PC-3 (cell line): ENCODE results near the gene DISC1. TPM values are rescaled to one million over a fixed set of nuclear protein-coding genes. Genes with fewer than 3 reads are reported as not detected.

Experiments used
- ATAC-seq: fragments of 200-7000 bp; cut with Tn5 transposase; 2 replicates; pipeline ENCODE4 v1.9.1; 2020; ENCODE audit warnings: mild to moderate bottlenecking, moderate library complexity
- BruUV-seq: library from RNA; stranded (reverse); fragments of 400-500 nt; replicated peaks from 2 replicates; lab custom pipeline; 2021; lab: Mats Ljungman, UMichigan
- CTCF ChIA-PET: fragments of 300-600 bp; sonication (Branson Sonifier 250); formaldehyde crosslinking; loops from one replicate; lab custom pipeline; 2022; ENCODE audit warnings: antibody characterized with exemption; lab: Charles Lee
- POLR2A ChIA-PET: fragments of 300-600 bp; sonication (Branson Sonifier 250); formaldehyde crosslinking; loops from one replicate; lab custom pipeline; 2022; ENCODE audit warnings: antibody characterized with exemption; ENCODE audit not compliant: unreplicated experiment; lab: Charles Lee
- DNase-seq: peaks from one replicate; pipeline ENCODE4 v3.0.0-alpha.2; 2015
- H2AFZ ChIP-seq: fragments of 300-600 bp; sonication (generic); 2 replicates; pipeline ENCODE4 v1.6.0; 2016; ENCODE audit warnings: antibody characterized with exemption, low read length
- H3F3A ChIP-seq: fragments of 300-600 bp; sonication (generic); one replicate; pipeline ENCODE4 v1.6.0; 2017; ENCODE audit warnings: antibody characterized with exemption, low read length, control low read depth, mild to moderate bottlenecking; ENCODE audit not compliant: unreplicated experiment
- H3K27ac ChIP-seq: fragments of 300-600 bp; sonication (generic); 2 replicates; pipeline ENCODE4 v1.5.1; 2016; ENCODE audit warnings: mild to moderate bottlenecking, low read length
- H3K27me3 ChIP-seq: fragments of 300-600 bp; sonication (generic); 2 replicates; pipeline ENCODE4 v1.6.1; 2016; ENCODE audit warnings: low read length, mixed read lengths
- H3K36me3 ChIP-seq: fragments of 300-600 bp; sonication (generic); 2 replicates; pipeline ENCODE4 v1.6.1; 2016; ENCODE audit warnings: low read depth, mixed run types, low read length, mixed read lengths
- H3K4me1 ChIP-seq: fragments of 300-600 bp; sonication (generic); 2 replicates; pipeline ENCODE4 v1.5.1; 2016; ENCODE audit warnings: low read length; ENCODE audit not compliant: insufficient read depth
- H3K4me2 ChIP-seq: fragments of 300-600 bp; sonication (generic); 2 replicates; pipeline ENCODE4 v1.6.0; 2016; ENCODE audit warnings: low read length
- H3K4me3 ChIP-seq: fragments of 300-600 bp; sonication (generic); 2 replicates; pipeline ENCODE4 v1.5.1; 2016; ENCODE audit warnings: mild to moderate bottlenecking, low read length, mixed read lengths
- H3K79me2 ChIP-seq: fragments of 300-600 bp; sonication (generic); 2 replicates; pipeline ENCODE4 v1.6.1; 2017; ENCODE audit warnings: low read length, mixed read lengths
- H3K9ac ChIP-seq: fragments of 300-600 bp; sonication (generic); 2 replicates; pipeline ENCODE4 v1.6.0; 2016; ENCODE audit warnings: mild to moderate bottlenecking, low read length
- H3K9me2 ChIP-seq: fragments of 300-600 bp; sonication (generic); replicated peaks from 2 replicates; pipeline ENCODE4 v1.6.1; 2016; ENCODE audit warnings: mixed run types, low read length, mixed read lengths
- H3K9me3 ChIP-seq: fragments of 300-600 bp; sonication (generic); 2 replicates; pipeline ENCODE4 v1.6.1; 2016; ENCODE audit warnings: low read length, mixed read lengths
- H4K20me1 ChIP-seq: fragments of 300-600 bp; sonication (generic); 2 replicates; pipeline ENCODE4 v1.6.1; 2016; ENCODE audit warnings: low read length, mixed read lengths
- EZH2 ChIP-seq: fragments of 300-600 bp; sonication (generic); IDR thresholded peaks from one replicate; pipeline ENCODE4 v1.6.1; 2017; ENCODE audit warnings: antibody characterized with exemption, mild to moderate bottlenecking, low read length; ENCODE audit not compliant: unreplicated experiment
- EZH2phosphoT487 ChIP-seq: fragments of 300-600 bp; sonication (generic); IDR thresholded peaks from 2 replicates; pipeline ENCODE4 v1.6.1; 2018; ENCODE audit warnings: mild to moderate bottlenecking, antibody characterized with exemption, low read length, borderline replicate concordance
- intact Hi-C: fragments of 100-400 bp; cut with micrococcal nuclease; formaldehyde crosslinking; loops from 2 replicates; pipeline ENCODE4 v1.9.0; 2023
- total RNA-seq: library from RNA; depleted of rRNA; stranded (reverse); fragments of >200 nt; gene quantifications from 2 replicates; pipeline ENCODE4 v1.2.3, GENCODE V29; 2014
- TF ChIP-seq, protein P1 (sequence below): fragments of 300-600 bp; sonication (generic); conservative IDR thresholded peaks from 2 replicates; pipeline ENCODE4 v1.5.1; 2017; ENCODE audit warnings: antibody characterized with exemption, low read depth, mild to moderate bottlenecking, low read length

Gene DISC1
- total RNA-seq, 1 experiment from 2014 or later, result 3.4 TPM

DNA sequence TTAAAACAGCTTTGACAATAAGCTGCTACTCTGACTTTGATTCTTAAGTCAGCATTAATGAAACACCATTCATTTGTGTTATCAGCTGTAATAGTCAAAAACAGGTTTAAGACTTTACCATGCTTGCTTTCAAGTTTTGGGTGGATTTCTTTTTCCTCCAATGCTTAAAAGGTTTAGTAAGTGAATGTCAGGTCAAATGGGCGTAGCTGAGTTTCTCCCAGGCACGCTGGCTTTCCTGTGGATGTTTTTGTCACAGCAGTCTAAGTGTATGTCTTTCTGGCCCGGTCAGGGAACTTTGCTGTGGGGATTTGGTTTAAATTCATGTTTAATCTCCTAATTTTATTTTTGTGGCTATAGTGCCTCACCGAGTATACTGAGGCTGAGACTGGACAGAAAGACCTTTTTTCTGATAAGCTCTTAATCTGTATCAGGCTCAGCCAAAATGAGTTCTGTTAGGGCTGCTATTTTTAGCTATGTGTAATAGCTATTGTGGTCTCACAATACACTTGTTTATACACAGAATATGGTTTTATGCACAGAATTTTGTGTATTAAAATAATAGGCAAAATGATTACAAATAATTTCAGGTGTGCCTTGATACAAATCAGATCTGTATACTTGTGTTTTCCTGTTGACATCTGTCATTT lies 292.8 kb downstream of the DISC1 start:
- H3K9ac ChIP-seq, result no peak overlapping the region
- no peaks in the 10 kb centered on the region for H3K27me3 ChIP-seq
- H3K4me3 ChIP-seq, result no peak overlapping the region
- H3K27ac ChIP-seq, result no peak overlapping the region
- H4K20me1 ChIP-seq, result no peaks in the 10 kb centered on the region
- no peak overlapping the region for H3K4me2 ChIP-seq
- TF ChIP-seq EZH2 (no peak), EZH2phosphoT487 (no peak)
- TF ChIP-seq, protein P1, sequence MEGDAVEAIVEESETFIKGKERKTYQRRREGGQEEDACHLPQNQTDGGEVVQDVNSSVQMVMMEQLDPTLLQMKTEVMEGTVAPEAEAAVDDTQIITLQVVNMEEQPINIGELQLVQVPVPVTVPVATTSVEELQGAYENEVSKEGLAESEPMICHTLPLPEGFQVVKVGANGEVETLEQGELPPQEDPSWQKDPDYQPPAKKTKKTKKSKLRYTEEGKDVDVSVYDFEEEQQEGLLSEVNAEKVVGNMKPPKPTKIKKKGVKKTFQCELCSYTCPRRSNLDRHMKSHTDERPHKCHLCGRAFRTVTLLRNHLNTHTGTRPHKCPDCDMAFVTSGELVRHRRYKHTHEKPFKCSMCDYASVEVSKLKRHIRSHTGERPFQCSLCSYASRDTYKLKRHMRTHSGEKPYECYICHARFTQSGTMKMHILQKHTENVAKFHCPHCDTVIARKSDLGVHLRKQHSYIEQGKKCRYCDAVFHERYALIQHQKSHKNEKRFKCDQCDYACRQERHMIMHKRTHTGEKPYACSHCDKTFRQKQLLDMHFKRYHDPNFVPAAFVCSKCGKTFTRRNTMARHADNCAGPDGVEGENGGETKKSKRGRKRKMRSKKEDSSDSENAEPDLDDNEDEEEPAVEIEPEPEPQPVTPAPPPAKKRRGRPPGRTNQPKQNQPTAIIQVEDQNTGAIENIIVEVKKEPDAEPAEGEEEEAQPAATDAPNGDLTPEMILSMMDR, result no peak
- BruUV-seq, result no TSS peak
- no peaks in the 10 kb centered on the region for H3K9me2 ChIP-seq
- H3K79me2 ChIP-seq, result no peaks in the 10 kb centered on the region
- H3K9me3 ChIP-seq, result no peaks in the 10 kb centered on the region
- H3K4me1 ChIP-seq, result peaks cover 9% of the 10 kb centered on the region
- intact Hi-C loops, result no loop called here
- ChIA-PET CTCF (no interaction called here), POLR2A (no interaction called here)
- no peak for DNase-seq
- H3K36me3 ChIP-seq, result no peaks in the 10 kb centered on the region
- no peaks in the 10 kb centered on the region for H3F3A ChIP-seq
- no peak overlapping the region for H2AFZ ChIP-seq
- no peak for ATAC-seq

DNA sequence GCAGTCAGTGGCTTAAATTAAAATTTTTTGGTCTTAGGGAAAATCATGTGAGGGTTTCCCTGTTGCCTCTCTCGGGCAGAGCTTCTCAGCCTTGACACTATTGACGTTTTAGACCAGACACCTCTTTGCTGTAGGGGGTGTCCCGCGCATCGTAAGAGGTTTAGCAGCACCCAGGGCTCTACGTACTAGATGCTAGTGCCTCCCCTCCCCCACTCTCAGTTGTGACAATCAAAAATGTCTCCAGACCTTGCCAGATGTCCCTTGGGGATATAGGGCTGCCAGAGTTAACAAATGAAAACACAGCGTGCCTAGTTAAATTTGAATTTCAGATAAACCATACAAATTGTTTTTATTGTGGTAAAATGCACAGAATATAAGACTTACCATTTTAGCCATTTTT lies 293.3 kb downstream of the DISC1 start:
- no peaks in the 10 kb centered on the region for H3K36me3 ChIP-seq
- H3K9ac ChIP-seq, result no peak overlapping the region
- H2AFZ ChIP-seq, result no peak overlapping the region
- ChIA-PET CTCF (no interaction called here), POLR2A (no interaction called here)
- H3K4me2 ChIP-seq, result no peak overlapping the region
- no peaks in the 10 kb centered on the region for H3K9me3 ChIP-seq
- no peaks in the 10 kb centered on the region for H3K79me2 ChIP-seq
- BruUV-seq, result no TSS peak
- TF ChIP-seq EZH2phosphoT487 (no peak), EZH2 (no peak)
- TF ChIP-seq, protein P1, result no peak
- no peak overlapping the region for H3K4me3 ChIP-seq
- DNase-seq, result no peak
- intact Hi-C loops, result no loop called here
- no peaks in the 10 kb centered on the region for H4K20me1 ChIP-seq
- no peak overlapping the region for H3K27ac ChIP-seq
- no peaks in the 10 kb centered on the region for H3F3A ChIP-seq
- no peaks in the 10 kb centered on the region for H3K9me2 ChIP-seq
- no peaks in the 10 kb centered on the region for H3K27me3 ChIP-seq
- ATAC-seq, result no peak
- H3K4me1 ChIP-seq, result peaks cover 9% of the 10 kb centered on the region

DNA sequence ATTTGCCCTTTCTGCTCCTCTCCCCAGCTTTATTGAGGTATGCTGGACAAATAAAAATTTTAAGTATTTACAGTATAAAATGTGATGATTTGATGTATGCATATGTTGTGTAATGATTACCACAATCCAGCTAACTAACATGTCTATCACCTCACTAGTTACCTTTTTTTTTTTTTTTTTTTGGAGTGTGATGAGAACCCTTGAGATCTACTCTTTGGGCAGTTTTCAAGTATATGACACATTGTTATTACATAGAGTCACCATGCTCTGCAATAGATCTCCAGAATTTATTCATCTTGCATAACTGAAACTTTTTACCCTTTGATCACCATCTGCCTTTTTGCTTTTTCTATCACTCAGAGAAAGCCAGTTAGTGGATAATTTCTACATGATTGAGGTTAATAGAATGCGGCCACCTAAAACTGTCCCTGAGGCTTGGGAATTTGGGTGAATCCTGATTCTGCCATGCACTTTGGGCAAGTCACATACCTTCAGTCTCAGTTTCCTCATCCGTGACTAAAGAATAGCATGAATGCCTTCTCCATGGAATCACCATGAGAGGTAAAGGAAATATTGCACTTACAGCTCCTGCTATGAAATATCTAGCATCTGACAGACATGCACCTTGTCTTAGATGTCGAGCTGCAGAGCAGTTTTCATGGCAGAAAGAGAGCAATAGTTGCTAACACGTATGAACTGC lies 295.2 kb downstream of the DISC1 start:
- Histone ChIP-seq H3K9ac (no peak overlapping the region), H2AFZ (no peak overlapping the region), H3K4me1 (peaks cover 9% of the 10 kb centered on the region), H3K9me3 (no peaks in the 10 kb centered on the region), H3K27me3 (no peaks in the 10 kb centered on the region), H4K20me1 (no peaks in the 10 kb centered on the region), H3K27ac (no peak overlapping the region), H3K4me2 (no peak overlapping the region), H3K79me2 (no peaks in the 10 kb centered on the region), H3K9me2 (no peaks in the 10 kb centered on the region), H3F3A (no peaks in the 10 kb centered on the region), H3K4me3 (no peak overlapping the region), H3K36me3 (no peaks in the 10 kb centered on the region)
- no peak for TF ChIP-seq EZH2
- TF ChIP-seq, protein P1, result no peak
- ATAC-seq, result no peak
- DNase-seq, result no peak
- ChIA-PET POLR2A (no interaction called here), CTCF (interaction anchor here (0.6 kb wide), 1 partner anchor 10 kb away, joined by 6 read pairs; no protein-coding TSS in a partner anchor)
- intact Hi-C loops, result no loop called here
- BruUV-seq, result no TSS peak
